Hematopoietic multipotent progenitor cell treated with erythropoietin and hydrocortisone succinate and interleukin-3 and kit ligand, for 8 days (in vitro differentiated cells): ENCODE results near the gene C14orf132.
A peak's percentile ranks its signal among the peaks of the same experiment; 100 is the strongest.

Experiments used
- DNase-seq: peaks from one replicate; pipeline ENCODE4 v3.0.0-alpha.2; 2015

C14orf132 gene

GRCh38 chr14:96084796-96085195 lies 45.6 kb downstream of the C14orf132 start:
- DNase-seq = no peak

- no peak for DNase-seq
Observed at GRCh38 chr14:96085369-96085768, 46.2 kb downstream of the C14orf132 start.

GRCh38 chr14:96086032-96086431 lies 46.9 kb downstream of the C14orf132 start:
- no peak for DNase-seq

GRCh38 chr14:96086574-96087077 lies 47.5 kb downstream of the C14orf132 start:
- DNase-seq = no peak

GRCh38 chr14:96088074-96088473 lies 48.9 kb downstream of the C14orf132 start:
- no peak for DNase-seq

- no peak for DNase-seq
Observed at GRCh38 chr14:96088481-96088880, 49.3 kb downstream of the C14orf132 start.

GRCh38 chr14:96088911-96089310 lies 49.7 kb downstream of the C14orf132 start:
- no peak for DNase-seq

GRCh38 chr14:96089401-96089800 lies 50.2 kb downstream of the C14orf132 start:
- no peak for DNase-seq

- DNase-seq = no peak
Observed at GRCh38 chr14:96090441-96091148, 51.4 kb downstream of the C14orf132 start.

GRCh38 chr14:96091149-96091693 lies 52.1 kb downstream of the C14orf132 start:
- DNase-seq = no peak

- no peak for DNase-seq
Observed at GRCh38 chr14:96091941-96092411, 52.8 kb downstream of the C14orf132 start.

GRCh38 chr14:96092936-96093335 lies 53.8 kb downstream of the C14orf132 start:
- no peak for DNase-seq

GRCh38 chr14:96094211-96094610 lies 55.0 kb downstream of the C14orf132 start:
- no peak for DNase-seq

GRCh38 chr14:96094656-96095055 lies 55.5 kb downstream of the C14orf132 start:
- DNase-seq = no peak

GRCh38 chr14:96095058-96095457 lies 55.9 kb downstream of the C14orf132 start:
- no peak for DNase-seq

- DNase-seq = no peak
Observed at GRCh38 chr14:96095581-96096476, 56.7 kb downstream of the C14orf132 start.

- DNase-seq = no peak
Observed at GRCh38 chr14:96096639-96097610, 57.8 kb downstream of the C14orf132 start.

- no peak for DNase-seq
Observed at GRCh38 chr14:96097752-96098151, 58.6 kb downstream of the C14orf132 start.

GRCh38 chr14:96098309-96098998 lies 59.3 kb downstream of the C14orf132 start:
- DNase-seq = peak; percentile 46

- no peak for DNase-seq
Observed at GRCh38 chr14:96098999-96099335, 59.8 kb downstream of the C14orf132 start.

GRCh38 chr14:96100161-96101064 lies 61.3 kb downstream of the C14orf132 start:
- DNase-seq = peak; percentile 70
